ENCODE measurements around the gene CACNB3.

GRCh38 chr12:48851883-48852733, 33.8 kb downstream of the CACNB3 start, which contains the start of gene DDX23:
- TF ChIP-seq EZH2 (IDR thresholded peaks at IDR 0.05; ENCODE audit: borderline replicate concordance) (no peak), CTCF (IDR thresholded peaks at IDR 0.05; ENCODE audit: poor library complexity) (no peak)
